CD4-positive, alpha-beta T cell treated with Interleukin-1 beta for 1 hour (primary cell): Measurements from ENCODE around the gene OASL.

Source experiments
- DNase-seq, 2 donors: peaks; one replicate each; pipeline ENCODE4 v3.0.0-alpha.2; 2020 to 2022

OASL gene

DNA sequence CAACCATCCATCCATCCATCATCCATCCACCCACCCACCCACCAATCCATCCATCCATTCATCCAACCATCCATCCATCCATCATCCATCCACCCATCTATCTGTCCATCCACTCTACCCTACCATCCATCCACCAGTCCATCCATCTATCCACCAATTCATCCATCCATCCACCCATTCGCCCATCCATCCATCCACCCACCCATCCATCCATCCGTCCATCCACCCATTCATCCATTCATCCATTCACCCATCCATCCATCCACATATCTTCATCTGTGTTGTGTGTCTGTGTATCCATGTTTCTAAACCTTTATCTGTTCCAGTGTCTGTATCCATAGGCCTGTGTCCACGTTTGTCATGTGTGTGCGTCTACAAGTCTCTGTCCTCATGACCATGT is 50.8 kb downstream of the OASL start:
- DNase-seq, result no peak

DNA sequence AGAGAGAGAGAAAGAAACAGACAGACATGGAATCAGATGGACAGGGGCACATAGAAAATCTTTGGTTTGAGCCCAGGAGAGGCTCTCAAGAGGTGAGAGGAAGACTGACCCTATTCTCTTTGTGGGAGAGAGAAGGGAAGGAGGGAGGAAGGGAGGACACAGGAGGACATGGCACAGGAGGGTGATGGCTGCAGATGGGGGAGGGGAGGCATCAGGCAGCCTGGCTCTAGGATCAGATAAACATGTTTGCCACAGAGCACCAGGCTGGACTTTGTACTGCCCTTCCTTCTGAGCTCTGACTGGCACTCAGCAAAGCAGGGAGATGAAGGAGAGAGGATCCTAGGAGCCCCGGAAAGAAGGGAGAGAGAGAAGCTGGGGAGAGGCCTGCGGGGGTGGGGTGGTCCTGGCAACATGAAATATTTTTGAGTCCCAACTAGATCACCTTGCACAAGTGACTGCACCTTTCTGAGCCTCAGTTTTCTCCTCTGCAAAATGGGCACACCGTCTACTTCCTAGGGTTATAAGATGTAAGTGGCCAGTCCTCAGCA is 54.6 kb downstream of the OASL start:
- no peak for DNase-seq

DNA sequence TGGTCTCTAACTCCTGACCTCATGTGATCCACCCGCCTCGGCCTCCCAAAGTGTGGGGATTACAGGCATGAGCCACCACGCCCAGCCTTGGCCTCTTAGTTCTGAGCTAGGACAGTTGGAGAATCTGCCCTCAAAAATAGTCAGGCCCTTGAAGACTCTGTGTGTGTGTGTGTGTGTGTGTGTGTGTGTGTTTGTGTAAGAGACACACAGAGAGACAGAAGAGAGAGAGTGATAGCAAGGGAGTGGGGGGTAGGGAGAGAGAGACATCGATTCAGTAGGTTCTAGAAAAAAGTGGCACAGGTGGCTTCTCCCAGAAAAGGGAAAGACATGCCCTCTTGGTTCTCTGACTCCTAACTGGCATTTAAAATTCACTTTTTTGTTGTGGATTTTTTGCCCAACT is 55.3 kb downstream of the OASL start:
- no peak for DNase-seq

DNA sequence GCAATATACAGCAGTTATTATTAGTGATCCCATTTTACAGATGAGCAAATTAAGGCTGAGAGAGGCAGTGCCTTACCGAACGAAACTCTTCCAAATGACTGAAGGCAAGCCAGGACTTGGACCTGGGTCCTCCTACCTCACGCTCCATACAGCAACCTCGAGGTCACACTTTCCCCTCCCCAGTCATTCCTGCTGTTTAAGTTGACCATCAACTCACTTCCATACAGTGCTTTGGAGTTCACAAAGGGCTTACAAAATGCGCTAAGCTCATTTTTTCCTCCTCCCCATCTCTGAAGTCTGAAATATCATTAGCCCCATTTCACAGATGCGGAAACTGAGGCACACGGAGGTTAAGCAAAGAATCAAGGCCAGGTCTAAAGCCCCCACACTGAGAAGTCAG is 56.4 kb downstream of the OASL start:
- DNase-seq, result no peak

DNA sequence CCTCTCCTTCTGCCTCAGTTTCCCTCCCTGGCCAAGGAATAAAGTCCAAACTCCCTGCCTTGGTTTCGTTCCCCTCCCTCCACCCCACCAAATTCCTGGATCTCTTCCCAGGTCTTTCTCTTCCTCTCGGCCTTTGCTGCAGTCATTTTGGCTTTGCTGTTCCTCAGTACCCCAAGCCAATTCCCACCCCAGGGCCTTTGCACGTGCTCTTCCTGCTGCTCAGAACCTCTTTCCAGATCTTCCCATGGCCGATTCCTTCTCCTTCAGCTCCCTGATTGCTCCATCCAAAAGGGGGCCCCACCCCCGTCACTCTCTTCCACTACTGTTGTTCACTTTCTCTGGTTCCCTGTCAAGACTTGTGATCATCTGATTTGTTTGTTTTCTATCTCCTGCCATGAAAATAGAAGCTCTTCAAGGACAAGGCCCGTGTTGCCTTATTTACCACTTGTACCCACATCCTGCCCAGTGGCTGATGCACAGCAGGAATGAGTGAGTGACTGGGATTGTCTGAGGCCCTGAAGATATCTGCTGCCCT is 57.6 kb downstream of the OASL start:
- no peak for DNase-seq

DNA sequence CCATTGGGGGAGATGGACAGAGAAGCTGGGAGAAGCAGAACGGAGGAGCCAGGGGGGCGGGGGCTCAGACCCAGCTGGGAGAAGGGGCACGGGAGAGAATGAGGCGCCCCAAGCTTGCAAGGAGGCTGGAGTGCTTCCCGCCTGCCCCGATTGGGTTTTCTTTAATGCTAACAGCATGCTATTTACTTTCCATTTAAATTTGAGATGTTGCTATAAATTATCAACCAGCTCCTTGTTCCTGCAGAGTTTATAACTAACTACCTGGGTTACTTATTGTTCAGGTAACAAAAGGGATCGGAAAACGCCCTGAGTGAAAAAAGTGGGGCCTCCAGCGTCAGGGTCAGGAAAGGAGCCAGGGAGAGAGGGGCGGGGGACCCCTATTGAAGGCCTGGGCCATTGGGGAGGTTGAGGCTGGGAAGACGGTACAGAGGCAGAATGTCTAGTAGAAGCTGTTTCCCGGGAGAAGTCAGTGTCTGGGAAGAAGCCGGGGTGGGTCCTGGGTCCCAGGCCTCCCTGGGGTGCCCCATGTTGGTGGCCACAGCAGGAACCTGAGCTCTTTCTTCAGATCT is 58.2 kb downstream of the OASL start:
- no peak for DNase-seq

DNA sequence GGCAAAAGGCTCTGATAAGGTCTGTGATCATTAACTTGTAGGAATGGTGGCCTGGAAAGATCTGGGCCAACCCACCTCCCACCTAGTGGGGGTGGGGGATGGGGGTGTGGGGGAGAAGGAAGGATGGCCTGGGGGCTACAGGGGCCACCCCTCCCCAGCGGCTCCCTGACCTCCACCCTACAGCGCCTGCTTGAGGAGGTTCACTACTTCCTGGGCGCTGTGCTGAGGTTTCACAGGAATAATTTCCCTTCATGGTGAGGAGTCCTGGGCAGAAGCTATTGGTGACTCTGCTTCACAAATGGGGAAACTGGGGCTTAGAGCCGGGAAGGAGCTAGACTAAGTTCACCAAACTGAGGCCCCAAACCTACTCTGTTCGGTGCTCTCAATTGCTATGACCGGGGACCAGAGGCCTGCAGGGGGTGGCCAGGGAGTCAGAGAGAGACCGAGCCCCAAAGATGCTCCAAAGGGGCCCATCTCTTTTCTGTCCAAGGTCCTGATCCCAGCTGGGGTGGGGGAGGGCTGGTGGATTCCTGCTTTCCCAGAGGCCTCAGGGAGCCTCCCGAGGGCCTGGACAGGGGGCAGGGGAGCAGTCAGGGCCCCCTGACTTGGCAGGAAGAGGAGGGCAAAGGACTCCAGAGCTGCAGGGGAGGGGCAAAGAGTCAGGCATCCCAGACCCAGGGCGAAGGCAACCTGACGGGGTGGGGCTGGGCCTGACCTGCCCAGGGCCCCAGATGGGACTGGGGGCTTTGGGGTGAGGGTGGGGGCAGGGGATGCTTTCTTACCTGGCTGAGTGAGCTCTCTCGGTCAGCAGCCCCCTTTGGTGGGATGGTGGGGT is 59.0 kb downstream of the OASL start:
- no peak for DNase-seq

DNA sequence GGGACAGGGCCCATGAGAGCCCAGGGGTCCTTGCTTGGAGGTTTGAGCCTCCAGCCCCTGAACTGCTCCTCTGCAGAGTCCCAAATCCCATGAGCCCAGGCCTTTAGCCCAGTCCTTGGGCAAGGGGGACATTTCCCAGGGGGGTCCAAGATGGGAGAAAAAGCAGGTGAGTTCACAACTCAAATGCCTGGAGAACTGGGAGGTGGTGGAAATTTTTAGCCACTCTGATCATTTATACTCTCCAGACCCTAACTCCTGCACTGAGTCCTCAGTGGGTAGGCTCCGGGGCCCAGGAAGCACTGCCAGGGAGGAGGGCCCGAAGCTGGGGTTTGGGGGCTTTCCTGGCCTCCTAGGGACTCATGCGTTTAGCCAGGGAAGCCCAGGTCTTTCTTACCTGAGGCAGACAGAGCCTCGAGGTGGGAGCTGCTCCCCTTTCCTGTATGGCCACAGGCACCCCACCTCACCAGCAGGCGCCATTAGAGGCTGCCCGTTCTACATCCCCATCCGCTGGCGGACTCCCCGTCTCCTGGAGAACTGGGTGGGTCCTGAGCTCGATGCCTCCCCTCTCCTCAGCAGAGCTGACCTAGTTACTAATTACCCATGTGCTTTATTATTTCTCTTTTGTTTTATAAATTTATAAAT is 59.7 kb downstream of the OASL start:
- no peak for DNase-seq

DNA sequence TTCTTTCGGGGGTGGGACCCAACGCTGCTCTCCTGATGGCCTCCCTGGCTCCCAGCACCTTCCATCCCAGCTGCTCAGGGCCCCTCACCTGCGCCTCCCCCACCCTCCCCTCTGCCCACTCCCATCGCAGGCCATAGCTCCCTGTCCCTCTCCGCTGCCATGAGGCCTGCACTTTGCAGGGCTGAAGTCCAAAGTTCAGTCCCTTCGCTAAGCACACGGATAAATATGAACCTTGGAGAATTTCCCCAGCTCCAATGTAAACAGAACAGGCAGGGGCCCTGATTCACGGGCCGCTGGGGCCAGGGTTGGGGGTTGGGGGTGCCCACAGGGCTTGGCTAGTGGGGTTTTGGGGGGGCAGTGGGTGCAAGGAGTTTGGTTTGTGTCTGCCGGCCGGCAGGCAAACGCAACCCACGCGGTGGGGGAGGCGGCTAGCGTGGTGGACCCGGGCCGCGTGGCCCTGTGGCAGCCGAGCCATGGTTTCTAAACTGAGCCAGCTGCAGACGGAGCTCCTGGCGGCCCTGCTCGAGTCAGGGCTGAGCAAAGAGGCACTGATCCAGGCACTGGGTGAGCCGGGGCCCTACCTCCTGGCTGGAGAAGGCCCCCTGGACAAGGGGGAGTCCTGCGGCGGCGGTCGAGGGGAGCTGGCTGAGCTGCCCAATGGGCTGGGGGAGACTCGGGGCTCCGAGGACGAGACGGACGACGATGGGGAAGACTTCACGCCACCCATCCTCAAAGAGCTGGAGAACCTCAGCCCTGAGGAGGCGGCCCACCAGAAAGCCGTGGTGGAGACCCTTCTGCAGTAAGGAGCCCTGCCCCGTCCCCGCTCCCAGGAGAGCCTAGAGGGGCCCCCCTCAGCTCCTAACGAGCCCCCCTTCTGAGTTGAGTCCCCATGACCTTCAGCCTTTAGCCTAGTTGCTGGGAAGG is 60.5 kb downstream of the OASL start, which contains the start of gene HNF1A:
Gene HNF1A (plus strand): TSS at position 248 of the 924 bp plus-strand sequence. CDS start 226 bp downstream, at position 474.
- no peak for DNase-seq

DNA sequence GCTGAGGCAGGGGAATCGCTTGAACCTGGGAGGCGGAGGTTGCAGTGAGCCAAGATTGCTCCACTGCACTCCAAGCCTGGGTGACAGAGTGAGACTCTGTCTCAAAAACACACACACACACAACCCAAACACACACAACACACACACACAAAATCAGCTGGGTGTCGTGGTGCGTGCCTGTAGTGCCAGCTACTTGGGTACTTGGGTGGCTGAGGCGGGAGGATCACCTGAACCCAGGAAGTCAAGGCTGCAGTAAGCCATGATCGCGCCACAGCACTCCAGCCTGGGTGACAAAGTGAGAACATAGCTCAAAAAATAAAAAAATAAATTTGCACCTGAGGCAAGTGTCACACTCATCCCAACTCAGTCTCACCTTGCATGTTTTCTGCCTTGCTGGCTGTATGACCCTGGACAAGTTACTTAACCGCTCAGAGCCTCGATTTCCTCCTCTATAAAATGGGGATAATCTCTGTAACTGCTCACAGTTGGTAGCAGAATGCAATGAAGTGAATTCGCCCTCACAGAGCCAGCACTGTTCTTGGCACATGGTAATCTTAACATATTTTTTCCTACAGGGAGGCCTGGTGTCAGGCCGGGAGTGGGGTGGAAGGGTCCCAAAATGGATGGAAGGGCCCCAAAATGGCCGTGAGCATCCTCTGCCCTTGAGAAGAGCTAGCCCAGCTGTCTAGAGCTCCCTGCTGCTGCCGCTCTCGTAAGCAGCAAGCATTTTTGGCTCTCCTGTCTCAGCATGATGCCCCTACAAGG is 61.3 kb downstream of the OASL start:
- no peak for DNase-seq

DNA sequence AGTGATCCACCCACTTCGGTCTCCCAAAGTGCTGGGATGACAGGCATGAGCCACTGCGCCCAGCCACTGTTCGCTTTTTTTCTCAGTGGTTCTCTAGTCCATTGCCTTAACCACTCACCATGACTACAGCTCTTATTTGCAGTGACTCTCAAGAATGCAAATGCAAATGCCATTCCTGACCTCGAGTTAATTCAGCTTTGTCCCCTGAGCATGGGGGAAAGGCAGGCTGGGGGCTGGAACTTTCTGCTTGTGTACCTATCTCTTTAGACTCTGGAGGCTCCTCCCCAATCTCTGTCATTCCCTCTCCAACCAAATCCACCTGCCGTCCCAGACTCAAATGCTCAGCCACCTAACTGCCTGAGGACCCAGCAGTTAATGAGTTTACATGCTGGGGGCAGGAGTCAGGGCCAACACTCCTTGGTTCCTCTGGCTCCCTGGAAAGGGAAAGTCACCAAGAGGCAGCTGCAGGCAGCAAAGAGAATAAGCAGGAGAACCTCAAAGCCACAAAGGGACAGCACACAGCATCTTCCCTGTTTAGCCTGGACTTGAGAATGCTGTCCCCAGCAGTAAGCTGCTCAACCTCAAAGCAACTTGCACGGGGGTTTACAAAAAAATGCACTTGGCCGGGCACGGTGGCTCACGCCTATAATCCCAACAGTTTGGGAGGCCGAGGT is 66.0 kb downstream of the OASL start:
- no peak for DNase-seq

DNA sequence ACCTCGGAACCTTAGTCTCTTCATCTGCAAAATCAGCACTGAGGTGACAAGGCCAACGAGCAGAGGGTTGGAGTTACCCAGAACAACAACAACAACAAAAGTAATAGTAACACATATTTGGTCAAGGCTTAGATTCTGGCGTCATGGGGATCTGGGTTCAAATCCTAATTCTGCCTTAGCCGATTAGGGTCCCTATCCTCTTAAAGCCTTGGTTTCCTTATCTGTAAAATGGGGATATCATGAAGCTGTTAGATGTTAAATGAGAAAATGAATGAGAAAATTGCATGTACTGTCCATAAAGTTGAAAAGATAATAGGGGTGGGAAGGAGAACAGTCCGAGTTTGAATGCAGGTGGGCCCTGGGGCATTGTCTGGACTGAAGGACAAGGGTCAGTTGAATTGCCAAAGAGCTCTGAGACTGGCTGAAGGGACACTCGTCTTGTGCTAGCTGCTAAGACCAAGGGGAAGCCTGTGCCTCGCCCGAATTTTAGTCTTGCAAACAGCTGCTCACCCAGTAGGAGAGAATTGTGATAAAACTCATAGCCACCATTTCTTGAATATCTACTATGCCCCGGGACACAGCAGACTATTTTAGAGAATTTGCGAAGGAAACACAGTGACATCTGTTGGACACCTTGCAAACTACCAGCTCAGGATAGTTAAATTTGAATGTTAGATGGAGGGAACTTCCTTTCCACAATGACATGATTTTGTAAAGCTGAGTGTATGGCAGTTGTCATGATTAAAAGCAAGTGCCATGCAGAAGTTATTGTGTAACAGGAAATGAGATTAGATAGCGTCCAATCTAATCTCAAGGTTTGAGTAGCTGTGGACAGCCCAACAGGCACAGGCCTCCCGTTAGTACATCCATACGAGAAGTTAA is 67.5 kb downstream of the OASL start:
- DNase-seq, result peak; percentile 41 to 67

DNA sequence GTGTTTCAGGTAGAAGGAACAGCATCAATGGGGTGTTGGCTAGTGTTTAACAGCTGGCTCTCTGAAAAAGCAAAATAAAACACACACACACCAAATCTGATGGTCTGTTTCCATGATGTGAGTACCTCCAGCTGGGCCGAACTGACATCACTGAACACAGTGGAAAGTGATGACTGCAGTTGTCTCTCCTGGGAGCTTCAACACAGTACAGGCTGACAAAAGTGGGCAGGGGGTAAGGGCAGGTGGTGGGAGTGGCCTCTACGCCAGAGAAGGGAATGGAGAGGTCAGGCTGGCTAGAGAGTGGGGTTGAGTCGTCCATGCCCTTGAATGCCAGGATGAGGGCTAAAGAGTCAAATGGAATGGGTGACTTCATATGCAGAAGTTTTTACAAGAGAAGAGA is 68.7 kb downstream of the OASL start:
- no peak for DNase-seq
